ENCODE data around the gene C11orf24.

The C11orf24 gene

GRCh38 chr11:68271781-68272608 lies at the start of gene C11orf24:
Gene C11orf24, minus strand, starts transcription at chr11:68271973. Its CDS starts 8,206 bp downstream, at chr11:68263767.
- peak; percentile 70 for FAIRE-seq
- DNase-seq (ENCODE audit: insufficient read length, low spot score): peak; percentile 98

GRCh38 chr11:68317147-68317785 lies 45.5 kb upstream of the C11orf24 start:
- FAIRE-seq (no peak), DNase-seq (ENCODE audit: insufficient read length, low spot score) (no peak)

GRCh38 chr11:68315171-68315920 lies 43.6 kb upstream of the C11orf24 start:
- no peak for DNase-seq (ENCODE audit: insufficient read length, low spot score)
- FAIRE-seq: peak; percentile 71

- DNase-seq (ENCODE audit: insufficient read length, low spot score): no peak
- peak; percentile 76 for FAIRE-seq
Observed at GRCh38 chr11:68314203-68315170, 42.7 kb upstream of the C11orf24 start.

GRCh38 chr11:68313574-68314202 lies 41.9 kb upstream of the C11orf24 start:
- FAIRE-seq: peak; percentile 13

GRCh38 chr11:68312780-68313573 lies 41.2 kb upstream of the C11orf24 start:
- FAIRE-seq (peak; percentile 68), DNase-seq (ENCODE audit: insufficient read length, low spot score) (no peak)

More at GRCh38 chr11:68313574-68314202, 41.9 kb upstream of the C11orf24 start:
- DNase-seq (ENCODE audit: insufficient read length, low spot score): no peak

GRCh38 chr11:68312117-68312779 lies 40.5 kb upstream of the C11orf24 start, which contains the start of gene LRP5:
Gene LRP5, plus strand, starts transcription at chr11:68312591. Its CDS starts 124 bp downstream, at chr11:68312715.
- peak; percentile 64 for DNase-seq (ENCODE audit: insufficient read length, low spot score)
- FAIRE-seq: peak; percentile 65

- DNase-seq (ENCODE audit: insufficient read length, low spot score) (no peak), FAIRE-seq (peak; percentile 33)
Observed at GRCh38 chr11:68311160-68312116, 39.7 kb upstream of the C11orf24 start.

- no peak for DNase-seq (ENCODE audit: insufficient read length, low spot score)
Observed at GRCh38 chr11:68309621-68310185, 37.9 kb upstream of the C11orf24 start.

GRCh38 chr11:68308068-68308467 lies 36.3 kb upstream of the C11orf24 start:
- DNase-seq (ENCODE audit: insufficient read length, low spot score) (no peak), FAIRE-seq (peak; percentile 80)

More at GRCh38 chr11:68309621-68310185, 37.9 kb upstream of the C11orf24 start:
- FAIRE-seq: peak; percentile 13

GRCh38 chr11:68306636-68307035 lies 34.9 kb upstream of the C11orf24 start:
- FAIRE-seq (no peak), DNase-seq (ENCODE audit: insufficient read length, low spot score) (no peak)

- no peak for DNase-seq (ENCODE audit: insufficient read length, low spot score)
- FAIRE-seq: peak; percentile 52
Observed at GRCh38 chr11:68303982-68304780, 32.4 kb upstream of the C11orf24 start.

- no peak for FAIRE-seq
- no peak for DNase-seq (ENCODE audit: insufficient read length, low spot score)
Observed at GRCh38 chr11:68303083-68303482, 31.3 kb upstream of the C11orf24 start.

- FAIRE-seq (no peak), DNase-seq (ENCODE audit: insufficient read length, low spot score) (no peak)
Observed at GRCh38 chr11:68302670-68303069, 30.9 kb upstream of the C11orf24 start.

GRCh38 chr11:68302256-68302655 lies 30.5 kb upstream of the C11orf24 start:
- FAIRE-seq (no peak), DNase-seq (ENCODE audit: insufficient read length, low spot score) (no peak)

Measured in HTR-8/SVneo (cell line).